DOHH2 (cell line): Measurements from ENCODE around the gene OPTN.

Experiments used
- H3F3A ChIP-seq: fragments of 200-600 bp; sonication (generic), shearing (Covaris generic); 2 replicates; pipeline ENCODE4 v1.6.0; 2016; ENCODE audit warnings: antibody characterized with exemption, mild to moderate bottlenecking; ENCODE audit not compliant: control insufficient read depth, insufficient read depth
- H3K27ac ChIP-seq: fragments of 200-600 bp; sonication (generic); 2 replicates; pipeline ENCODE4 v1.5.1; 2014; ENCODE audit warnings: low read depth, mild to moderate bottlenecking, low read length, moderate library complexity
- H3K27me3 ChIP-seq: fragments of 200-600 bp; sonication (generic); 2 replicates; pipeline ENCODE4 v1.6.1; 2014; ENCODE audit warnings: mild to moderate bottlenecking, low read length, mixed read lengths; ENCODE audit not compliant: control insufficient read depth
- H3K36me3 ChIP-seq: fragments of 200-600 bp; sonication (generic); 2 replicates; pipeline ENCODE4 v1.6.1; 2014; ENCODE audit warnings: mild to moderate bottlenecking, low read length, moderate library complexity, mixed read lengths; ENCODE audit not compliant: control insufficient read depth
- H3K4me1 ChIP-seq: fragments of 200-600 bp; sonication (generic); 2 replicates; pipeline ENCODE4 v1.6.1; 2014; ENCODE audit warnings: mild to moderate bottlenecking, low read length, mixed read lengths; ENCODE audit not compliant: control insufficient read depth
- H3K4me2 ChIP-seq: fragments of 200-600 bp; sonication (generic); 2 replicates; pipeline ENCODE4 v1.6.0; 2014; ENCODE audit warnings: mild to moderate bottlenecking, low read length, moderate library complexity
- H3K4me3 ChIP-seq: fragments of 200-600 bp; sonication (generic); 2 replicates; pipeline ENCODE4 v1.5.1; 2014; ENCODE audit warnings: mild to moderate bottlenecking, low read length, mixed read lengths
- H3K79me2 ChIP-seq: fragments of 200-600 bp; sonication (generic); 2 replicates; pipeline ENCODE4 v1.6.1; 2014; ENCODE audit warnings: mild to moderate bottlenecking, low read length, mixed read lengths; ENCODE audit not compliant: control insufficient read depth
- H3K9me2 ChIP-seq: fragments of 200-600 bp; sonication (generic); replicated peaks from 2 replicates; pipeline ENCODE4 v1.6.1; 2014; ENCODE audit warnings: mild to moderate bottlenecking, low read length, mixed read lengths; ENCODE audit not compliant: control insufficient read depth
- H3K9me3 ChIP-seq: fragments of 200-600 bp; sonication (generic); 2 replicates; pipeline ENCODE4 v1.6.1; 2014; ENCODE audit warnings: antibody characterized with exemption, low read length, mixed read lengths; ENCODE audit not compliant: control insufficient read depth, insufficient read depth
- H4K20me1 ChIP-seq: fragments of 200-600 bp; sonication (generic); 2 replicates; pipeline ENCODE4 v1.6.0; 2014; ENCODE audit warnings: low read depth, mild to moderate bottlenecking, antibody characterized with exemption, low read length, moderate library complexity; ENCODE audit not compliant: control insufficient read depth, insufficient read depth
- EZH2phosphoT487 ChIP-seq: fragments of 200-600 bp; sonication (generic); IDR thresholded peaks from 2 replicates; pipeline ENCODE4 v1.6.1; 2017; ENCODE audit warnings: borderline replicate concordance, mild to moderate bottlenecking, antibody characterized with exemption, low read length, moderate library complexity, mixed read lengths
- TF ChIP-seq, protein P1 (sequence below): fragments of 200-600 bp; sonication (generic); IDR thresholded peaks from one replicate; pipeline ENCODE4 v1.5.1; 2014; ENCODE audit warnings: antibody characterized with exemption, mild to moderate bottlenecking, low read depth, low read length; ENCODE audit not compliant: poor library complexity, severe bottlenecking

The OPTN gene

GRCh38 chr10:13120786-13121499 lies 21.0 kb downstream of the OPTN start:
- Histone ChIP-seq H3K4me1 (peaks cover 8% of the 10 kb centered on the region), H4K20me1 (no peaks in the 10 kb centered on the region), H3F3A (no peaks in the 10 kb centered on the region), H3K4me3 (no peak overlapping the region), H3K9me2 (no peaks in the 10 kb centered on the region), H3K27ac (no peak overlapping the region), H3K9me3 (no peaks in the 10 kb centered on the region), H3K4me2 (no peak overlapping the region), H3K79me2 (no peaks in the 10 kb centered on the region), H3K36me3 (no peaks in the 10 kb centered on the region), H3K27me3 (peaks cover 29% of the 10 kb centered on the region)
- no peak for TF ChIP-seq EZH2phosphoT487

GRCh38 chr10:13121500-13121854 lies 21.5 kb downstream of the OPTN start:
- Histone ChIP-seq H3K9me3 (no peaks in the 10 kb centered on the region), H3K27me3 (peaks cover 29% of the 10 kb centered on the region), H3F3A (no peaks in the 10 kb centered on the region), H3K4me1 (peaks cover 8% of the 10 kb centered on the region), H3K27ac (no peak overlapping the region), H3K36me3 (no peaks in the 10 kb centered on the region), H4K20me1 (no peaks in the 10 kb centered on the region), H3K4me2 (no peak overlapping the region), H3K9me2 (no peaks in the 10 kb centered on the region), H3K4me3 (no peak overlapping the region), H3K79me2 (no peaks in the 10 kb centered on the region)
- no peak for TF ChIP-seq EZH2phosphoT487
- TF ChIP-seq, protein P1, sequence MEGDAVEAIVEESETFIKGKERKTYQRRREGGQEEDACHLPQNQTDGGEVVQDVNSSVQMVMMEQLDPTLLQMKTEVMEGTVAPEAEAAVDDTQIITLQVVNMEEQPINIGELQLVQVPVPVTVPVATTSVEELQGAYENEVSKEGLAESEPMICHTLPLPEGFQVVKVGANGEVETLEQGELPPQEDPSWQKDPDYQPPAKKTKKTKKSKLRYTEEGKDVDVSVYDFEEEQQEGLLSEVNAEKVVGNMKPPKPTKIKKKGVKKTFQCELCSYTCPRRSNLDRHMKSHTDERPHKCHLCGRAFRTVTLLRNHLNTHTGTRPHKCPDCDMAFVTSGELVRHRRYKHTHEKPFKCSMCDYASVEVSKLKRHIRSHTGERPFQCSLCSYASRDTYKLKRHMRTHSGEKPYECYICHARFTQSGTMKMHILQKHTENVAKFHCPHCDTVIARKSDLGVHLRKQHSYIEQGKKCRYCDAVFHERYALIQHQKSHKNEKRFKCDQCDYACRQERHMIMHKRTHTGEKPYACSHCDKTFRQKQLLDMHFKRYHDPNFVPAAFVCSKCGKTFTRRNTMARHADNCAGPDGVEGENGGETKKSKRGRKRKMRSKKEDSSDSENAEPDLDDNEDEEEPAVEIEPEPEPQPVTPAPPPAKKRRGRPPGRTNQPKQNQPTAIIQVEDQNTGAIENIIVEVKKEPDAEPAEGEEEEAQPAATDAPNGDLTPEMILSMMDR: no peak

GRCh38 chr10:13136651-13137050 lies 36.7 kb downstream of the OPTN start:
- H3K4me1 ChIP-seq: no peaks in the 10 kb centered on the region
- H3K27me3 ChIP-seq: peaks cover 18% of the 10 kb centered on the region; the same call in 1 of the 2 replicates
- H3K27ac ChIP-seq: no peak overlapping the region
- no peak overlapping the region for H3K4me2 ChIP-seq
- no peaks in the 10 kb centered on the region for H4K20me1 ChIP-seq
- H3K36me3 ChIP-seq: no peaks in the 10 kb centered on the region
- H3K4me3 ChIP-seq: no peak overlapping the region
- no peak for TF ChIP-seq EZH2phosphoT487
- TF ChIP-seq, protein P1: no peak
- no peaks in the 10 kb centered on the region for H3K79me2 ChIP-seq
- no peaks in the 10 kb centered on the region for H3K9me3 ChIP-seq
- no peaks in the 10 kb centered on the region for H3K9me2 ChIP-seq
- H3F3A ChIP-seq: no peaks in the 10 kb centered on the region

GRCh38 chr10:13139150-13139549 lies 39.2 kb downstream of the OPTN start:
- Histone ChIP-seq H3F3A (no peaks in the 10 kb centered on the region), H3K36me3 (no peaks in the 10 kb centered on the region), H3K4me2 (no peak overlapping the region), H3K27ac (no peak overlapping the region), H3K79me2 (no peaks in the 10 kb centered on the region), H3K4me3 (no peak overlapping the region), H3K4me1 (no peaks in the 10 kb centered on the region), H4K20me1 (no peaks in the 10 kb centered on the region), H3K9me2 (no peaks in the 10 kb centered on the region), H3K27me3 (peaks cover 22% of the 10 kb centered on the region; the same call in 1 of the 2 replicates), H3K9me3 (no peaks in the 10 kb centered on the region)
- no peak for TF ChIP-seq EZH2phosphoT487
- TF ChIP-seq, protein P1: no peak
